Subcutaneous abdominal adipose tissue (tissue), 5 donors: ENCODE measurements around the gene IER3.
"Not testable (repeated sequence)": the region's sequence is repeated elsewhere in the genome, so short reads cannot be mapped to it uniquely, and the experiment has no call there.

Experiments
- H3K27ac ChIP-seq: one replicate; pipeline ENCODE4 v1.7.0; 2013; ENCODE audit warnings: low read depth, mild to moderate bottlenecking, inconsistent platforms, low read length, moderate library complexity
- H3K27me3 ChIP-seq, 5 donors: one replicate each; pipeline ENCODE4 v1.7.0; 2013; ENCODE audit warnings: low read length in 5 of 5, inconsistent platforms in 1 of 5; ENCODE audit not compliant: control insufficient read depth in 5 of 5, insufficient read depth in 4 of 5
- H3K36me3 ChIP-seq, 5 donors: one replicate each; pipeline ENCODE4 v1.7.0; 2013; ENCODE audit warnings: low read length in 5 of 5; ENCODE audit not compliant: control insufficient read depth in 5 of 5, insufficient read depth in 5 of 5
- H3K4me1 ChIP-seq, 5 donors: one replicate each; pipeline ENCODE4 v1.7.0; 2013; ENCODE audit warnings: low read length in 5 of 5, mild to moderate bottlenecking in 3 of 5, moderate library complexity in 1 of 5; ENCODE audit not compliant: control insufficient read depth in 5 of 5, insufficient read depth in 5 of 5
- H3K4me3 ChIP-seq, 5 donors: one replicate each; pipeline ENCODE4 v1.7.0; 2013; ENCODE audit warnings: low read length in 5 of 5, low read depth in 1 of 5
- H3K9ac ChIP-seq, 5 donors: one replicate each; pipeline ENCODE4 v1.7.0; 2013; ENCODE audit warnings: low read length in 5 of 5, mild to moderate bottlenecking in 4 of 5, moderate library complexity in 3 of 5
- H3K9me3 ChIP-seq, 5 donors: one replicate each; pipeline ENCODE4 v1.7.0; 2013; ENCODE audit warnings: low read length in 5 of 5; ENCODE audit not compliant: control insufficient read depth in 5 of 5
- donor health status: healthy.
- donor health status: healthy.
- donor health status: healthy.
- donor health status: healthy.
- donor health status: healthy.

Gene IER3

DNA sequence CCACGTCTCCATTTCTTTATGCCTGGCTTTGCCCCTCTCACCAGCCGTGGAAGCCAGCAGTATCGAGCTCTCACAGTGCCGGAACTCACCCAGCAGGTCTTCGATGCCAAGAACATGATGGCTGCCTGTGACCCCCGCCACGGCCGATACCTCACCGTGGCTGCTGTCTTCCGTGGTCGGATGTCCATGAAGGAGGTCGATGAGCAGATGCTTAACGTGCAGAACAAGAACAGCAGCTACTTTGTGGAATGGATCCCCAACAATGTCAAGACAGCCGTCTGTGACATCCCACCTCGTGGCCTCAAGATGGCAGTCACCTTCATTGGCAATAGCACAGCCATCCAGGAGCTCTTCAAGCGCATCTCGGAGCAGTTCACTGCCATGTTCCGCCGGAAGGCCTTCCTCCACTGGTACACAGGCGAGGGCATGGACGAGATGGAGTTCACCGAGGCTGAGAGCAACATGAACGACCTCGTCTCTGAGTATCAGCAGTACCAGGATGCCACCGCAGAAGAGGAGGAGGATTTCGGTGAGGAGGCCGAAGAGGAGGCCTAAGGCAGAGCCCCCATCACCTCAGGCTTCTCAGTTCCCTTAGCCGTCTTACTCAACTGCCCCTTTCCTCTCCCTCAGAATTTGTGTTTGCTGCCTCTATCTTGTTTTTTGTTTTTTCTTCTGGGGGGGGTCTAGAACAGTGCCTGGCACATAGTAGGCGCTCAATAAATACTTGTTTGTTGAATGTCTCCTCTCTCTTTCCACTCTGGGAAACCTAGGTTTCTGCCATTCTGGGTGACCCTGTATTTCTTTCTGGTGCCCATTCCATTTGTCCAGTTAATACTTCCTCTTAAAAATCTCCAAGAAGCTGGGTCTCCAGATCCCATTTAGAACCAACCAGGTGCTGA is 20.3 kb downstream of the IER3 start:
- not testable (repeated sequence) for H3K9me3 ChIP-seq, H3K4me3 ChIP-seq, H3K9ac ChIP-seq, H3K27me3 ChIP-seq
- peak overlapping the region; percentile 41 for H3K27ac ChIP-seq
- peaks cover 5 to 40% (median 31%) of the 10 kb centered on the region in 5 donors for H3K4me1 ChIP-seq
- peaks cover 10 to 57% (median 53%) of the 10 kb centered on the region in 5 donors for H3K36me3 ChIP-seq

DNA sequence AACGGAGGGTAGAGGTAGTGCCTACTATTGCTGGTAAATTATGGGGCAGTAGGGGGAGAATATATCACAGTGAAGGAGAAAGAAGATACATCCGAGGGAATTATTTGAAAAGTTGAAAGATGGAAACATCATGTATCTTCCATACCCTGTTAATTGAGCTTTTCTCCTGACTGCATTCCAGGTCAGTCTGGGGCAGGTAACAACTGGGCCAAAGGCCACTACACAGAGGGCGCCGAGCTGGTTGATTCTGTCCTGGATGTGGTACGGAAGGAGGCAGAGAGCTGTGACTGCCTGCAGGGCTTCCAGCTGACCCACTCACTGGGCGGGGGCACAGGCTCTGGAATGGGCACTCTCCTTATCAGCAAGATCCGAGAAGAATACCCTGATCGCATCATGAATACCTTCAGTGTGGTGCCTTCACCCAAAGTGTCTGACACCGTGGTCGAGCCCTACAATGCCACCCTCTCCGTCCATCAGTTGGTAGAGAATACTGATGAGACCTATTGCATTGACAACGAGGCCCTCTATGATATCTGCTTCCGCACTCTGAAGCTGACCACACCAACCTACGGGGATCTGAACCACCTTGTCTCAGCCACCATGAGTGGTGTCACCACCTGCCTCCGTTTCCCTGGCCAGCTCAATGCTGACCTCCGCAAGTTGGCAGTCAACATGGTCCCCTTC is 21.0 kb downstream of the IER3 start:
- Histone ChIP-seq H3K36me3 (peaks cover 10 to 55% (median 50%) of the 10 kb centered on the region in 5 donors), H3K27ac (peak overlapping the region; percentile 96), H3K4me1 (peaks cover 5 to 41% (median 34%) of the 10 kb centered on the region in 5 donors)
- H3K27me3 ChIP-seq, H3K9ac ChIP-seq, H3K9me3 ChIP-seq, H3K4me3 ChIP-seq: not testable (repeated sequence)

DNA sequence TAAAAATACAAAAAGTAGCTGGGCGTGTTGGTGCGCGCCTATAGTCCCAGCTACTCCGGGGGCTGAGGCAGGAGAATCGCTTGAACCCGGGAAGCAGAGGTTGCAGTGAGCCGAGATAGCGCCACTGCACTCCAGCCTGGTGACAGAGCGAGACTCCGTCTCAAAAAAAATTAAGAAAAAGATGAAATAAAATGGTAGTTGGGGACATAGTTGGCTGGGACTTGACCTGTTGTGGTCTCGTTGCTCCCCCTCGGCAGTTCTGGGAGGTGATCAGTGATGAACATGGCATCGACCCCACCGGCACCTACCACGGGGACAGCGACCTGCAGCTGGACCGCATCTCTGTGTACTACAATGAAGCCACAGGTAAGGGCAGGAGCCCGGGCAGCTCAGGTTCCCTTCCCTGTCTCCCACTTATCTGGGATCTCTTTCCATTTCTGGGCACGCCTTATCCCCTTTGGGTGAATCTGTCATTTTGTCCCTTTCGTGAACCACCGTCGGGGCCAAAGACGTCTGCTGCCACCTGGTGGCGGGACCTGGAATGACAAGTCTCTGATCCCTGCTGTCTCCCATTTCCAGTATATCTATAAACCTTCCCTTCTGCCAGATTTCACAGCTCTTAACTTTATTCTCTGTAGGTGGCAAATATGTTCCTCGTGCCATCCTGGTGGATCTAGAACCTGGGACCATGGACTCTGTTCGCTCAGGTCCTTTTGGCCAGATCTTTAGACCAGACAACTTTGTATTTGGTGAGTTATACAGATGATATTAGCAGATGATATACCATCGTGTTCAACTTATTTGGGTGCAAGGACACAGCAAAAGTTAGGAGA is 21.9 kb downstream of the IER3 start:
- Histone ChIP-seq H3K9ac (peak overlapping the region in 3 of 5 donors; percentile 63 to 81 (median 74)), H3K36me3 (peaks cover 10 to 47% (median 42%) of the 10 kb centered on the region in 5 donors), H3K27ac (peak overlapping the region; percentile 96), H3K9me3 (no peaks in the 10 kb centered on the region), H3K27me3 (no peaks in the 10 kb centered on the region), H3K4me1 (peaks cover 7 to 47% (median 37%) of the 10 kb centered on the region in 5 donors), H3K4me3 (peak overlapping the region; percentile 72 to 86 (median 78))

DNA sequence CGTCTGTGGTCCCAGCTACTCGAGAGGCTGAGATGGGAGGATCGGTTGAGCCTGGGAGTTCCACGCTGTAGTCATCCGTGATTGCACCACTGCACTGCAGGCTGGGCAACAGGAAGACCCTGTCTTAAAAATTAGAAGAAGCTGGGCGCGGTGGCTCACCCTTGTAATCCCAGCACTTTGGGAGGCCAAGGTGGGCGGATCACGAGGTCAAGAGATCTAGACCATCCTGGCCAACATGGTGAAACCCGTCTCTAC is 22.4 kb downstream of the IER3 start:
- Histone ChIP-seq H3K9ac (peak overlapping the region in 3 of 5 donors; percentile 74 to 93 (median 81)), H3K36me3 (peaks cover 9 to 42% (median 36%) of the 10 kb centered on the region in 5 donors), H3K4me3 (peak overlapping the region; percentile 72 to 86 (median 78)), H3K4me1 (peaks cover 8 to 48% (median 33%) of the 10 kb centered on the region in 5 donors), H3K27ac (peak overlapping the region; percentile 96)
- H3K9me3 ChIP-seq, H3K27me3 ChIP-seq: not testable (repeated sequence)

DNA sequence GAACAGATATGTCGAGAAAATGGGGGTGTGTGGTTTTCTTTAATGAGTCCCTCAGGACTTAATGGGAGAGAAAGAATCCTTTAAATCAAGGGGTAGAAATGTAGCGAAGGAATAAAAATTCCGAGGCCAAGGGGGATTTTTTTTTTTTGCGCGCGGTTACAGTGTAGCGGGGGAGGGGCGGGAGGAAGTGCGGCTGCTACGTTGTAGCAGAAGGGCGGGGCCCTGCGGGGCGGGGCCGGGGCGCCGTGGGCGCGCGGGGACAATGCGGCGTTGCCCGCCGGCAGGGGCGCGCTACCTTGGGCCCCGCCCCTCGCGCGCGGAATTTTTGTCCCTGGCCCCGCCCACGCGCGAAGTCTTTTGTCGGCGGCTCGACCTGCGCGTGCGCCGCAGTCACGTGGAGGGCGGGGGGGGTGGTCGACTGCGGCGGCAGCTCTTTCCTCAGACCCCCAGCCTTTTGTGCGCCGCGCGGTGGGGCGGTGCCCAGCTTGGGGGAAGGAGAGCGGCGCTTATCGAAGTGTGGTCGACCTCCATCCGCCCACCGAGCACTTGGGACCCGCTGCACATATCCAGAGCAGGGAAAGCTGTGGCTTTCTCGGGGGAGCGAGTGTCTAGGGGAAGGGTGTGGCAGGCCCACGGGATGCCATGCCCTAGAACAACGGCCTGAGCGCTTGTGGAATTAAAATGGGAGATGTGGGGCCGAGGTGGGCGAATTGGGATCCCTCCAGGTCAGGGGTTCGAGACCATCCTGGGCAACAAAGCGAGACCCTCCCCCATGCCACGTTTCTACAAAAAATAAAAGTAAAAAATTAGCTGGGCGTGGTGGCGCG is 22.9 kb downstream of the IER3 start:
- no peaks in the 10 kb centered on the region for H3K27me3 ChIP-seq
- H3K27ac ChIP-seq: peak overlapping the region; percentile 96
- H3K9me3 ChIP-seq: no peaks in the 10 kb centered on the region
- peaks cover 7 to 37% (median 34%) of the 10 kb centered on the region in 5 donors for H3K36me3 ChIP-seq
- peak overlapping the region; percentile 80 to 90 (median 88) for H3K4me3 ChIP-seq
- H3K9ac ChIP-seq: peak overlapping the region in 4 of 5 donors; percentile 80 to 93 (median 85)
- peaks cover 8 to 54% (median 38%) of the 10 kb centered on the region in 5 donors for H3K4me1 ChIP-seq

DNA sequence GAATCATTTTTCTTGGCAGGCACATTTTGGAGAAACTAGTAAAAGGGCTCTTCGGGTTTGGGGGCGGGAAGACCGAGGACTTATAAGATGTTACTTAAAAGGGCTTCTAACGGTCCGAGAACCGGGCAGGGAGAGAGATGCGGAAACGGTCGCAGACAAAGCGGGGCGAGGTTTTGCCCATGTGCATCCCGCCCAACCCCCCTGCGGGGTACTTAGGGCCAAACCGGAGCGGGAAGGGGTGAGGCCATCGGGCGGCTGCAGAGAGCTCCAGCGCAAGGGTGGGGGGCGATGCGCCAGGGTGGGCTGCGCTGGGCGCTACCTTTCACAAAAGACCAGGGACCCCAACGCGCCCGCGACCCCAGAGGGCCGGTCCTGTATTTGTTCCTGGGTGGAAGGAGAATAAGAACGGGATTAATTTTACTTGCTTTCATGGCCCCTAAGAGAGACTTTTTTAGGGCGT is 23.6 kb downstream of the IER3 start:
- H3K4me1 ChIP-seq: peaks cover 8 to 55% (median 38%) of the 10 kb centered on the region in 5 donors
- H3K9me3 ChIP-seq: no peaks in the 10 kb centered on the region
- H3K9ac ChIP-seq: peak overlapping the region; percentile 11 to 89 (median 81)
- peak overlapping the region; percentile 86 to 94 (median 89) for H3K4me3 ChIP-seq
- H3K36me3 ChIP-seq: peaks cover 7 to 33% (median 31%) of the 10 kb centered on the region in 5 donors
- no peaks in the 10 kb centered on the region for H3K27me3 ChIP-seq
- peak overlapping the region; percentile 96 for H3K27ac ChIP-seq

DNA sequence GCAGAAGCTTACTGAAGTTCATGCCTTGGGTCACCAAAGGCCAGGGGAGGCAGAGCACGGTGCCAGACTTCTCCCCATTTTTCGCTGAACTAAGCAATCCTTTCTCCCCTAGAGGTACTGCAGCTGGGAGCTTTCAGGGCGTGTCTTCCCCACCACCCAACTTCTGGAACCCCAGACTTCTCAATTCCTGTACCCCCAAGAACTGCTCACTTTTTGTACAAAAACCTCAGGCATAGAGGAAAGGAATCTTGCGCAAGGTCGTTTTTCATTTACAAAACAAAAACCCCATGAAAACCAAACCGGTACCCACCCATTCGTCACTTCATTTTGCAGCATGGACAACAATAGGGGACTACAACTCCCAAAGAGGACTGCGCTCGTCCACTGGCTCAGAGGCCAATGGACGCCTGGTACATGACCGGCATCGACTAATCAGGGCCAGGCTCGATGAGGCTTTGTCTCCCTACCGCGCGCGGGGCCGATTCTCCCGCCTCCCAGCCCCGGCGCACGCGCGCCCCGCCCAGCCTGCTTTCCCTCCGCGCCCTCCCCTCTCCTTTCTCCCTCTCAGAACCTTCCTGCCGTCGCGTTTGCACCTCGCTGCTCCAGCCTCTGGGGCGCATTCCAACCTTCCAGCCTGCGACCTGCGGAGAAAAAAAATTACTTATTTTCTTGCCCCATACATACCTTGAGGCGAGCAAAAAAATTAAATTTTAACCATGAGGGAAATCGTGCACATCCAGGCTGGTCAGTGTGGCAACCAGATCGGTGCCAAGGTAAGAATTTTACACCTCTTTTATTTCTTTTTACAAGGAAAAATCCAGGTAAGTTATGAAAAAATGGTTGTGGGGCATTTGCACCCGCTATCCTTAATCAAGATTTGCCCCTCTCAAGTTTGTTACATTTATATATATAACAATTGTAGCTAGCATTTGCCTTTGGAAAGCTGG is 24.3 kb downstream of the IER3 start, which contains the start of gene TUBB:
Gene TUBB, plus strand, starts transcription at position 562 of the 947 bp plus-strand sequence. Its CDS starts 155 bp downstream, at position 717.
- Histone ChIP-seq H3K9ac (peak within 1 kb of the TSS; percentile 80 to 89 (median 84)), H3K36me3 (peaks cover 4 to 26% (median 24%) of the 10 kb centered on the region in 5 donors), H3K27me3 (no peaks in the 10 kb centered on the region), H3K4me3 (peak within 1 kb of the TSS; percentile 86 to 94 (median 89)), H3K9me3 (no peaks in the 10 kb centered on the region), H3K27ac (peak within 1 kb of the TSS; percentile 96), H3K4me1 (peaks cover 8 to 50% (median 38%) of the 10 kb centered on the region in 5 donors)

DNA sequence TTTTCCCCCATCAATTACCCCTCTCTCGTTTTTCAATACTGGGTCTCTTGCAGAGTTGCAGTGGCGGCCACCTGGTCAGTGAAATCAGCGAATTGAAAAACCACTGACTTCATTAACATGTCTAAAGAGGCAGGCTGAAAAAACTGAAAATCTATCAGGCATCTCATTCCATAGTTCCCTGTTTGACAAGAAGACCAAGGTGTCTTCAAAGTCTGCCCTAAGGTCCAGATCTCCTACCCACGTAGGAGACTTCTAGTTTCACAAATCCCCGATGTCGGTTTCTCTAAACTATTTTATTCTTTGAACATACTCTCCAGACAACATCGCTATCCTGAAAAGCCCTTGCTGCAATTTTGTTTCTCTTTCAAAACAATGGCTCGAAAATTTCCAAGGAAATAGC is 25.0 kb downstream of the IER3 start:
- peak overlapping the region; percentile 96 for H3K27ac ChIP-seq
- H3K4me1 ChIP-seq: peaks cover 8 to 50% (median 38%) of the 10 kb centered on the region in 5 donors
- H3K27me3 ChIP-seq: no peaks in the 10 kb centered on the region
- peaks cover 7 to 24% (median 23%) of the 10 kb centered on the region in 5 donors for H3K36me3 ChIP-seq
- H3K9me3 ChIP-seq: no peaks in the 10 kb centered on the region
- peak overlapping the region in 4 of 5 donors; percentile 41 to 84 (median 62) for H3K9ac ChIP-seq
- H3K4me3 ChIP-seq: peak overlapping the region; percentile 82 to 90 (median 88)
